HepG2 (cell line): ENCODE measurements around the gene ATP8A2. TPM values are rescaled to one million over a fixed set of nuclear protein-coding genes. Genes with fewer than 3 reads are reported as not detected.

Experiments used
- ATAC-seq: fragments of 200-7000 bp; cut with Tn5 transposase; 3 replicates; pipeline ENCODE4 v1.9.1; 2020; ENCODE audit warnings: mild to moderate bottlenecking, moderate library complexity
- BruUV-seq: library from RNA; stranded (reverse); fragments of 400-500 nt; replicated peaks from 2 replicates; lab custom pipeline; 2021; lab: Mats Ljungman, UMichigan
- CTCF ChIA-PET: fragments of 300-600 bp; formaldehyde crosslinking; extraction: SDS; loops from one replicate; lab custom pipeline; 2021; ENCODE audit warnings: low total read pairs, inconsistent platforms, low intra/inter-chr PET ratio; lab: Yijun Ruan, JAX
- POLR2A ChIA-PET: fragments of 350-600 bp; sonication (Branson Sonifier 250); formaldehyde crosslinking; loops from one replicate; lab custom pipeline; 2020; ENCODE audit warnings: antibody characterized with exemption, inconsistent platforms; lab: Yijun Ruan, JAX
- DNase-seq: peaks from one replicate; pipeline ENCODE4 v3.0.0-alpha.2; 2015; ENCODE audit warnings: low spot score
- FAIRE-seq: peaks from 3 replicates; lab custom pipeline; 2011; peaks lifted over from hg19 to GRCh38; lab: Jason Lieb, UNC
- H2AFZ ChIP-seq: one replicate; pipeline ENCODE4 v1.6.1; 2011; ENCODE audit warnings: low read length, inconsistent platforms
- H3K27ac ChIP-seq: fragments of 300-600 bp; 3 replicates; pipeline ENCODE4 v1.8.0; 2011; ENCODE audit warnings: mixed run types, mild to moderate bottlenecking, mixed read lengths, low read length, inconsistent platforms; ENCODE audit not compliant: insufficient read depth; ENCODE audit errors: extremely low read length
- H3K27me3 ChIP-seq, 2 experiments: fragments of 200-600 bp in 1 of 2; 2 replicates in 1 of 2; 3 replicates in 1 of 2; pipeline versions ENCODE4 v1.6.0 to v1.8.0; 2011; ENCODE audit warnings: low read length in 2 of 2, mild to moderate bottlenecking in 2 of 2, moderate library complexity in 2 of 2, inconsistent platforms in 1 of 2; ENCODE audit not compliant: insufficient read depth in 2 of 2, control insufficient read depth in 1 of 2
- H3K36me3 ChIP-seq, 2 experiments: fragments of 200-600 bp in 1 of 2; replicated peaks in 1 of 2; 2 replicates in 1 of 2; 3 replicates in 1 of 2; pipeline versions ENCODE4 v1.5.1 to v1.8.0; 2011; ENCODE audit warnings: low read length in 2 of 2, inconsistent platforms in 1 of 2; ENCODE audit not compliant: insufficient read depth in 2 of 2, control insufficient read depth in 1 of 2
- H3K4me1 ChIP-seq: 2 replicates; pipeline ENCODE4 v1.5.1; 2012; ENCODE audit warnings: low read length, inconsistent platforms; ENCODE audit not compliant: insufficient read depth
- H3K4me2 ChIP-seq: 2 replicates; pipeline ENCODE4 v1.6.0; 2011; ENCODE audit warnings: low read depth, low read length, inconsistent platforms
- H3K4me3 ChIP-seq, 3 experiments: fragments of 200-600 bp in 1 of 3; sonication (generic), shearing (Covaris generic) in 1 of 3; replicated peaks in 1 of 3; 2 replicates each; pipeline ENCODE4 v1.5.1; 2011 to 2016; ENCODE audit warnings: low read length in 3 of 3, inconsistent platforms in 2 of 3, low read depth in 2 of 3, mild to moderate bottlenecking in 2 of 3, control low read depth in 1 of 3, mixed read lengths in 1 of 3; ENCODE audit not compliant: insufficient read depth in 1 of 3
- H3K79me2 ChIP-seq: one replicate; pipeline ENCODE4 v1.6.1; 2011; ENCODE audit warnings: low read length, inconsistent platforms; ENCODE audit not compliant: insufficient read depth
- H3K9ac ChIP-seq: 2 replicates; pipeline ENCODE4 v1.6.0; 2011; ENCODE audit warnings: mild to moderate bottlenecking, low read depth, low read length, inconsistent platforms; ENCODE audit not compliant: insufficient read depth
- H3K9me3 ChIP-seq: 2 replicates; pipeline ENCODE4 v1.5.1; 2012; ENCODE audit warnings: mild to moderate bottlenecking, low read length
- H4K20me1 ChIP-seq: 2 replicates; pipeline ENCODE4 v1.6.0; 2011; ENCODE audit warnings: inconsistent platforms, mild to moderate bottlenecking, low read length, moderate library complexity; ENCODE audit not compliant: insufficient read depth
- BRD4 ChIP-seq: sonication (generic); formaldehyde crosslinking; IDR thresholded peaks from 2 replicates; pipeline ENCODE4 v1.4.0; 2020; ENCODE audit warnings: missing genetic modification reagents
- HNRNPUL1 ChIP-seq: fragments of 200-400 bp; formaldehyde crosslinking; IDR thresholded peaks from 2 replicates; pipeline ENCODE4 v1.6.1; 2017; ENCODE audit warnings: low read depth, mild to moderate bottlenecking, low read length, moderate library complexity
- PLRG1 ChIP-seq: fragments of 450-650 bp; conservative IDR thresholded peaks from 2 replicates; pipeline ENCODE4 v1.6.1; 2016
- TOE1 ChIP-seq: sonication (generic); formaldehyde crosslinking; IDR thresholded peaks from 2 replicates; pipeline ENCODE4 v1.4.0; 2020; ENCODE audit warnings: mild to moderate bottlenecking, missing genetic modification reagents
- ZNF713 ChIP-seq: sonication (generic); formaldehyde crosslinking; IDR thresholded peaks from 2 replicates; pipeline ENCODE4 v1.4.0; 2020; ENCODE audit warnings: mild to moderate bottlenecking, missing genetic modification reagents
- ZNF761 ChIP-seq: sonication (generic); formaldehyde crosslinking; conservative IDR thresholded peaks from 2 replicates; pipeline ENCODE4 v1.4.0; 2020; ENCODE audit warnings: mild to moderate bottlenecking, missing genetic modification reagents
- WGBS: methylation state at CpG from one replicate; pipeline ENCODE4 v1.1.6; 2017; ENCODE audit warnings: low lambda C conversion rate; 5-methylcytosine and 5-hydroxymethylcytosine counted together
- in situ Hi-C: cut with HindIII; loops from 2 replicates; pipeline ENCODE4 v1.10.0; 2017; ENCODE audit warnings: low pct_unique_long_range_greater_than_20kb; ENCODE audit not compliant: extremely low pct_ligation_motif_present
- intact Hi-C: fragments of 100-400 bp; cut with micrococcal nuclease; formaldehyde crosslinking; loops from one replicate; pipeline ENCODE4 v1.10.0; 2022; ENCODE audit not compliant: unreplicated experiment
- polyA plus RNA-seq, 8 experiments: library from polyadenylated mRNA; depleted of rRNA in 3 of 8; stranded (reverse) in 7 of 8; unstranded in 1 of 8; fragments of >200 nt; fragmentation: Illumina TruSeq in 4 of 8; extraction: Trizol in 4 of 8; gene quantifications; 2 replicates each; pipeline versions ENCODE4 v1.2.1 to v1.2.3, GENCODE V29; 2011 to 2016; ENCODE audit warnings: low read depth in 4 of 8, missing spikeins in 1 of 8, mixed read lengths in 1 of 8; ENCODE audit not compliant: insufficient read depth in 1 of 8
- total RNA-seq, 5 experiments: library from RNA; depleted of rRNA; stranded (reverse); fragments of >200 nt; fragmentation: Illumina TruSeq; extraction: Trizol; gene quantifications; 2 replicates each; pipeline ENCODE4 v1.2.3, GENCODE V29; 2016; ENCODE audit warnings: low read depth in 1 of 5
- TF ChIP-seq, protein P1 (sequence below): sonication (generic); formaldehyde crosslinking; IDR thresholded peaks from 2 replicates; pipeline ENCODE4 v1.4.0; 2020; ENCODE audit warnings: missing genetic modification reagents, borderline replicate concordance
- TF ChIP-seq, protein P2 (sequence below): sonication (generic); formaldehyde crosslinking; IDR thresholded peaks from 2 replicates; pipeline ENCODE4 v1.9.0; 2021; ENCODE audit warnings: missing genetic modification reagents, borderline replicate concordance
- TF ChIP-seq, protein P3 (sequence below): sonication (generic); formaldehyde crosslinking; IDR thresholded peaks from 2 replicates; pipeline ENCODE4 v1.4.0; 2020; ENCODE audit warnings: missing genetic modification reagents
- TF ChIP-seq, protein P4 (sequence below): sonication (generic); formaldehyde crosslinking; IDR thresholded peaks from 2 replicates; pipeline ENCODE4 v1.4.0; 2020; ENCODE audit warnings: missing genetic modification reagents; ENCODE audit errors: not compliant biosample characterization

ATP8A2 gene
- total and polyA plus RNA-seq, 2 of the 13 experiments (the other 11 are each of a cell fraction or from before 2014, with no cell fraction given), result 0.09 TPM; not detected in 1

DNA sequence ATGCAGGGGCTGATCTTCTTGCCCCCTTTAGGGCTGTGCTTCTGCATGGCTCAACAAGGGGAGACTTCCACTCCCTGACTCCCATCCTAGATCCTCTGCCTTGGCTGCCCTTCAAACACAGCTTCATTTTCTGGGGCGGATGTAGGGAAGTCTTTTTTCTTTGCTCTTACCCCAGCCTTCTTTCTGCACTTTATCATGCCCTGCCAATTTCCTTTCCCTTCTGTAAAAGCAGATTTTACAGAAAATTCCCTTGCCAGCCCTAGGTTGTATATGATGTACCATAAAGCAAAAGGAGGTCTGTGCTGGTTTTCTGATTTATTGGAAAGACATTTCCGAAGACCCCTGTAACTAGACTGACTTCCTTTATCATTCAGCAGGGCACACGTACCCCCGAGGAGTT lies 396.6 kb downstream of the ATP8A2 start (continued):
- no peak for TF ChIP-seq ZNF713 (CRISPR knock-in tag)
- TF ChIP-seq, protein P1, sequence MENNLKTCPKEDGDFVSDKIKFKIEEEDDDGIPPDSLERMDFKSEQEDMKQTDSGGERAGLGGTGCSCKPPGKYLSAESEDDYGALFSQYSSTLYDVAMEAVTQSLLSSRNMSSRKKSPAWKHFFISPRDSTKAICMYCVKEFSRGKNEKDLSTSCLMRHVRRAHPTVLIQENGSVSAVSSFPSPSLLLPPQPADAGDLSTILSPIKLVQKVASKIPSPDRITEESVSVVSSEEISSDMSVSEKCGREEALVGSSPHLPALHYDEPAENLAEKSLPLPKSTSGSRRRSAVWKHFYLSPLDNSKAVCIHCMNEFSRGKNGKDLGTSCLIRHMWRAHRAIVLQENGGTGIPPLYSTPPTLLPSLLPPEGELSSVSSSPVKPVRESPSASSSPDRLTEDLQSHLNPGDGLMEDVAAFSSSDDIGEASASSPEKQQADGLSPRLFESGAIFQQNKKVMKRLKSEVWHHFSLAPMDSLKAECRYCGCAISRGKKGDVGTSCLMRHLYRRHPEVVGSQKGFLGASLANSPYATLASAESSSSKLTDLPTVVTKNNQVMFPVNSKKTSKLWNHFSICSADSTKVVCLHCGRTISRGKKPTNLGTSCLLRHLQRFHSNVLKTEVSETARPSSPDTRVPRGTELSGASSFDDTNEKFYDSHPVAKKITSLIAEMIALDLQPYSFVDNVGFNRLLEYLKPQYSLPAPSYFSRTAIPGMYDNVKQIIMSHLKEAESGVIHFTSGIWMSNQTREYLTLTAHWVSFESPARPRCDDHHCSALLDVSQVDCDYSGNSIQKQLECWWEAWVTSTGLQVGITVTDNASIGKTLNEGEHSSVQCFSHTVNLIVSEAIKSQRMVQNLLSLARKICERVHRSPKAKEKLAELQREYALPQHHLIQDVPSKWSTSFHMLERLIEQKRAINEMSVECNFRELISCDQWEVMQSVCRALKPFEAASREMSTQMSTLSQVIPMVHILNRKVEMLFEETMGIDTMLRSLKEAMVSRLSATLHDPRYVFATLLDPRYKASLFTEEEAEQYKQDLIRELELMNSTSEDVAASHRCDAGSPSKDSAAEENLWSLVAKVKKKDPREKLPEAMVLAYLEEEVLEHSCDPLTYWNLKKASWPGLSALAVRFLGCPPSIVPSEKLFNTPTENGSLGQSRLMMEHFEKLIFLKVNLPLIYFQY (CRISPR knock-in tag), result no peak

DNA sequence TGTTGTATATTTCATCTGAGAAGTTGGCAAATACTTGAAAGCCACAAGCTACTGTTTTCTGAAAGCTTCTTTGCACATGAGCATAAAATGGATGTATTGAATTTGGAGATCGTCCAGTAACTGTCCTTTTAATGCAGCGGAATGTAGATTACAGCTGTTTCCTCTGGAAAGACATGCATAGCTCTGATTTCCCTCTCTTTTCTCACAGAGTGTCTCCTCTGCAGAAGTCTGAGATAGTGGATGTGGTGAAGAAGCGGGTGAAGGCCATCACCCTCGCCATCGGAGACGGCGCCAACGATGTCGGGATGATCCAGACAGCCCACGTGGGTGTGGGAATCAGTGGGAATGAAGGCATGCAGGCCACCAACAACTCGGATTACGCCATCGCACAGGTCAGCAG lies 397.1 kb downstream of the ATP8A2 start:
- in situ Hi-C loops, result no loop called here
- Histone ChIP-seq H3K79me2 (no peaks in the 10 kb centered on the region), H3K4me2 (no peak overlapping the region), H3K27ac (no peak overlapping the region), H3K27me3 (no peaks in the 10 kb centered on the region; a peak in 1 of 5 replicates), H4K20me1 (no peaks in the 10 kb centered on the region), H3K4me3 (no peak overlapping the region), H3K36me3 (no peaks in the 10 kb centered on the region), H2AFZ (no peak overlapping the region)
- CTCF ChIA-PET, result no interaction called here
- POLR2A ChIA-PET, result no interaction called here
- intact Hi-C loops, result no loop called here
- DNase-seq, result no peak
- BruUV-seq, result no TSS peak
- TF ChIP-seq BRD4 (CRISPR knock-in tag), result no peak
- TF ChIP-seq HNRNPUL1, result no peak
- no peak for TF ChIP-seq TOE1
- TF ChIP-seq, protein P2, sequence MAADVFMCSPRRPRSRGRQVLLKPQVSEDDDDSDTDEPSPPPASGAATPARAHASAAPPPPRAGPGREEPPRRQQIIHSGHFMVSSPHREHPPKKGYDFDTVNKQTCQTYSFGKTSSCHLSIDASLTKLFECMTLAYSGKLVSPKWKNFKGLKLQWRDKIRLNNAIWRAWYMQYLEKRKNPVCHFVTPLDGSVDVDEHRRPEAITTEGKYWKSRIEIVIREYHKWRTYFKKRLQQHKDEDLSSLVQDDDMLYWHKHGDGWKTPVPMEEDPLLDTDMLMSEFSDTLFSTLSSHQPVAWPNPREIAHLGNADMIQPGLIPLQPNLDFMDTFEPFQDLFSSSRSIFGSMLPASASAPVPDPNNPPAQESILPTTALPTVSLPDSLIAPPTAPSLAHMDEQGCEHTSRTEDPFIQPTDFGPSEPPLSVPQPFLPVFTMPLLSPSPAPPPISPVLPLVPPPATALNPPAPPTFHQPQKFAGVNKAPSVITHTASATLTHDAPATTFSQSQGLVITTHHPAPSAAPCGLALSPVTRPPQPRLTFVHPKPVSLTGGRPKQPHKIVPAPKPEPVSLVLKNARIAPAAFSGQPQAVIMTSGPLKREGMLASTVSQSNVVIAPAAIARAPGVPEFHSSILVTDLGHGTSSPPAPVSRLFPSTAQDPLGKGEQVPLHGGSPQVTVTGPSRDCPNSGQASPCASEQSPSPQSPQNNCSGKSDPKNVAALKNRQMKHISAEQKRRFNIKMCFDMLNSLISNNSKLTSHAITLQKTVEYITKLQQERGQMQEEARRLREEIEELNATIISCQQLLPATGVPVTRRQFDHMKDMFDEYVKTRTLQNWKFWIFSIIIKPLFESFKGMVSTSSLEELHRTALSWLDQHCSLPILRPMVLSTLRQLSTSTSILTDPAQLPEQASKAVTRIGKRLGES (CRISPR knock-in tag), result no peak
- TF ChIP-seq, protein P3, sequence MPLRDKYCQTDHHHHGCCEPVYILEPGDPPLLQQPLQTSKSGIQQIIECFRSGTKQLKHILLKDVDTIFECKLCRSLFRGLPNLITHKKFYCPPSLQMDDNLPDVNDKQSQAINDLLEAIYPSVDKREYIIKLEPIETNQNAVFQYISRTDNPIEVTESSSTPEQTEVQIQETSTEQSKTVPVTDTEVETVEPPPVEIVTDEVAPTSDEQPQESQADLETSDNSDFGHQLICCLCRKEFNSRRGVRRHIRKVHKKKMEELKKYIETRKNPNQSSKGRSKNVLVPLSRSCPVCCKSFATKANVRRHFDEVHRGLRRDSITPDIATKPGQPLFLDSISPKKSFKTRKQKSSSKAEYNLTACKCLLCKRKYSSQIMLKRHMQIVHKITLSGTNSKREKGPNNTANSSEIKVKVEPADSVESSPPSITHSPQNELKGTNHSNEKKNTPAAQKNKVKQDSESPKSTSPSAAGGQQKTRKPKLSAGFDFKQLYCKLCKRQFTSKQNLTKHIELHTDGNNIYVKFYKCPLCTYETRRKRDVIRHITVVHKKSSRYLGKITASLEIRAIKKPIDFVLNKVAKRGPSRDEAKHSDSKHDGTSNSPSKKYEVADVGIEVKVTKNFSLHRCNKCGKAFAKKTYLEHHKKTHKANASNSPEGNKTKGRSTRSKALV (CRISPR knock-in tag), result no peak
- no peak for TF ChIP-seq ZNF761
- TF ChIP-seq, protein P4, sequence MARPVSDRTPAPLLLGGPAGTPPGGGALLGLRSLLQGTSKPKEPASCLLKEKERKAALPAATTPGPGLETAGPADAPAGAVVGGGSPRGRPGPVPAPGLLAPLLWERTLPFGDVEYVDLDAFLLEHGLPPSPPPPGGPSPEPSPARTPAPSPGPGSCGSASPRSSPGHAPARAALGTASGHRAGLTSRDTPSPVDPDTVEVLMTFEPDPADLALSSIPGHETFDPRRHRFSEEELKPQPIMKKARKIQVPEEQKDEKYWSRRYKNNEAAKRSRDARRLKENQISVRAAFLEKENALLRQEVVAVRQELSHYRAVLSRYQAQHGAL (CRISPR knock-in tag), result no peak
- no peak for TF ChIP-seq PLRG1
- TF ChIP-seq, all 625 proteins: peak for 0
- no peaks in the 10 kb centered on the region for H3K4me1 ChIP-seq
- ATAC-seq, result no peak
- H3K9me3 ChIP-seq, result no peaks in the 10 kb centered on the region
- 54% methylated on average over 10 of the region's 13 CpGs for WGBS
- FAIRE-seq, result no peak
- no peak overlapping the region for H3K9ac ChIP-seq
